ENCODE data around the gene LAPTM5. TPM values are rescaled to one million over a fixed set of nuclear protein-coding genes. Genes with fewer than 3 reads are reported as not detected.

LAPTM5 gene

GRCh38 chr1:30684259-30684658 is 73.3 kb downstream of the LAPTM5 start:
- peaks cover 0 to 70% (median 4%) of the 10 kb centered on the region in 3 experiments for H3K27me3 ChIP-seq (ENCODE audit: control insufficient read depth in 3 of 3, insufficient read depth in 3 of 3, low read depth in 1 of 3, low read length in 3 of 3)

GRCh38 chr1:30683699-30684098 is 73.9 kb downstream of the LAPTM5 start:
- Histone ChIP-seq H3K79me1 (ENCODE audit: low read depth, low read length) (no peaks in the 10 kb centered on the region), H4K91ac (ENCODE audit: low read depth, low read length, poor library complexity) (no peak overlapping the region)
- no CpG with 5 or more reads among the region's 5 CpGs for WGBS, 2 donors (ENCODE audit: extremely low coverage in 2 of 2, insufficient read length in 2 of 2, insufficient replicate concordance in 1 of 2)

More at GRCh38 chr1:30684259-30684658, 73.3 kb downstream of the LAPTM5 start:
- Histone ChIP-seq H3K23ac (ENCODE audit: low read depth, low read length, poor library complexity) (no peak overlapping the region), H3K9ac (ENCODE audit: low read depth, low read length, poor library complexity) (no peak overlapping the region), H3K18ac (ENCODE audit: low read length) (peak overlapping the region; percentile 79), H3K4ac (ENCODE audit: low read length) (no peak overlapping the region), H4K91ac (ENCODE audit: low read depth, low read length, poor library complexity) (no peak overlapping the region), H2BK120ac (ENCODE audit: low read depth, low read length) (no peak overlapping the region), H2AFZ (ENCODE audit: low read length) (no peak overlapping the region), H2BK12ac (ENCODE audit: low read length) (no peak overlapping the region), H3K4me2 (ENCODE audit: insufficient read depth, low read length, poor library complexity, severe bottlenecking) (no peak overlapping the region), H2BK15ac (ENCODE audit: low read length) (peak overlapping the region; percentile 46), H3K4me3 (ENCODE audit: low read length in 2 of 2) (peak overlapping the region in 1 of 2 donors; percentile 25), H2BK5ac (ENCODE audit: low read length) (no peak overlapping the region), H3K14ac (ENCODE audit: low read length) (no peak overlapping the region), H3K4me1 (ENCODE audit: control insufficient read depth in 2 of 2, insufficient read depth in 1 of 2, low read depth in 1 of 2, low read length in 2 of 2) (peaks cover 0 to 17% of the 10 kb centered on the region in 2 donors), H3K79me1 (ENCODE audit: low read depth, low read length) (no peaks in the 10 kb centered on the region), H3K36me3 (replicated peaks in 1 of 2; ENCODE audit: control insufficient read depth in 2 of 2, insufficient read depth in 2 of 2, low read length in 2 of 2) (no peaks in the 10 kb centered on the region), H4K8ac (ENCODE audit: low read depth, low read length) (no peak overlapping the region), H3K27ac (replicated peaks; ENCODE audit: low read length) (no peak overlapping the region), H2AK5ac (ENCODE audit: low read depth, low read length) (peak overlapping the region; percentile 58), H3K9me3 (replicated peaks in 1 of 2; ENCODE audit: control insufficient read depth in 2 of 2, insufficient read depth in 1 of 2, low read depth in 1 of 2, low read length in 2 of 2) (peaks cover 0 to 5% of the 10 kb centered on the region in 2 donors)
- WGBS, 2 donors (ENCODE audit: extremely low coverage in 2 of 2, insufficient read length in 2 of 2, insufficient replicate concordance in 1 of 2): no CpG with 5 or more reads among the region's 4 CpGs
- no peak for DNase-seq (ENCODE audit: low spot score)

More at GRCh38 chr1:30683699-30684098, 73.9 kb downstream of the LAPTM5 start:
- Histone ChIP-seq H2AK5ac (ENCODE audit: low read depth, low read length) (no peak overlapping the region), H3K27me3 (ENCODE audit: control insufficient read depth in 3 of 3, insufficient read depth in 3 of 3, low read depth in 1 of 3, low read length in 3 of 3) (peaks cover 0 to 65% (median 4%) of the 10 kb centered on the region in 3 experiments), H3K4me2 (ENCODE audit: insufficient read depth, low read length, poor library complexity, severe bottlenecking) (no peak overlapping the region), H3K27ac (replicated peaks; ENCODE audit: low read length) (no peak overlapping the region), H3K9ac (ENCODE audit: low read depth, low read length, poor library complexity) (no peak overlapping the region), H3K4me1 (ENCODE audit: control insufficient read depth in 2 of 2, insufficient read depth in 1 of 2, low read depth in 1 of 2, low read length in 2 of 2) (peaks cover 0 to 13% of the 10 kb centered on the region in 2 donors), H2BK15ac (ENCODE audit: low read length) (no peak overlapping the region), H3K4me3 (ENCODE audit: low read length in 2 of 2) (no peak overlapping the region), H3K14ac (ENCODE audit: low read length) (no peak overlapping the region), H3K18ac (ENCODE audit: low read length) (no peak overlapping the region), H2BK12ac (ENCODE audit: low read length) (no peak overlapping the region), H2AFZ (ENCODE audit: low read length) (no peak overlapping the region), H3K36me3 (replicated peaks in 1 of 2; ENCODE audit: control insufficient read depth in 2 of 2, insufficient read depth in 2 of 2, low read length in 2 of 2) (no peaks in the 10 kb centered on the region), H2BK5ac (ENCODE audit: low read length) (no peak overlapping the region), H3K23ac (ENCODE audit: low read depth, low read length, poor library complexity) (no peak overlapping the region), H3K4ac (ENCODE audit: low read length) (no peak overlapping the region), H2BK120ac (ENCODE audit: low read depth, low read length) (no peak overlapping the region), H4K8ac (ENCODE audit: low read depth, low read length) (no peak overlapping the region), H3K9me3 (replicated peaks in 1 of 2; ENCODE audit: control insufficient read depth in 2 of 2, insufficient read depth in 1 of 2, low read depth in 1 of 2, low read length in 2 of 2) (peaks cover 0 to 7% of the 10 kb centered on the region in 2 donors)
- no peak for DNase-seq (ENCODE audit: low spot score)

Small RNAs within 50 kb of the gene (small RNA-seq; reads per million reads assigned to genes)
- not detected for gene MIR4420 (ENCODE audit: insufficient read depth)

Measured in neuronal stem cell (in vitro differentiated cells).